Upper lobe of left lung (tissue), 4 donors: Measurements from ENCODE around the gene SMCO4.

Experiments
- CTCF ChIP-seq, 6 experiments: fragments of 450-650 bp in 4 of 6; fragments of 200-600 bp in 2 of 6; sonication (generic) in 2 of 6; IDR thresholded peaks; one replicate each; pipeline ENCODE4 v1.5.1; 2016 to 2019; ENCODE audit warnings: antibody characterized with exemption in 6 of 6
- EP300 ChIP-seq, 4 donors: sonication (generic); formaldehyde crosslinking; IDR thresholded peaks; one replicate each; pipeline ENCODE4 v1.5.1; 2017; ENCODE audit warnings: antibody characterized with exemption in 4 of 4, control low read depth in 2 of 4
- POLR2A ChIP-seq, 4 donors: fragments of 450-650 bp; IDR thresholded peaks; one replicate each; pipeline ENCODE4 v1.5.1; 2016 to 2017; ENCODE audit warnings: antibody characterized with exemption in 4 of 4, mild to moderate bottlenecking in 2 of 4
- POLR2AphosphoS5 ChIP-seq, 2 donors: sonication (generic); formaldehyde crosslinking; IDR thresholded peaks; one replicate each; pipeline ENCODE4 v1.5.1; 2017; ENCODE audit warnings: antibody characterized with exemption in 2 of 2

GRCh38 chr11:93567401-93567895 lies 24.3 kb upstream of the SMCO4 start:
- no peak for TF ChIP-seq CTCF (IDR thresholded peaks at IDR 0.05)
- no peak for TF ChIP-seq POLR2AphosphoS5 (IDR thresholded peaks at IDR 0.05)
- no peak for TF ChIP-seq EP300 (IDR thresholded peaks at IDR 0.05)
- no peak for TF ChIP-seq POLR2A (IDR thresholded peaks at IDR 0.05)
